ENCODE measurements around the gene NRXN3.

DNA sequence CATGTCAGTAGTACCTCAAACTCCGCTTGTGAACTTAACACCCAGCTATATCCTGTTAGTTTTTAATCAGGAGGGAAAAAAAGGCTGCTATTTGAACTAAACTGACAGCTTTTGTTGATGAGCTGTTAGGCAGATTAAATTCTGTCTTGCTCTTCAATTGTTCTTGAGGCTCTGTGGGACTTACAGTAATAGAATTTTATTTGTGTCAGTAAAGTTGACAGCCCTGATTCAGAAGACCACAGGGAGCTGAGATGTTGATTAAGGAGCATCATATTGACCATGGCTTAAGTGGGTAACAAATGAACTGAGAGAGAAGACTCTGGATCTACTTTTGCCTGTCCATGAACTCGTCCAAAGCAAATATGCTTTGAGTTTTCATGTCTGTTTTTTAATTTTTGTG is 1418.2 kb downstream of the NRXN3 start:
- TF ChIP-seq, protein P1, sequence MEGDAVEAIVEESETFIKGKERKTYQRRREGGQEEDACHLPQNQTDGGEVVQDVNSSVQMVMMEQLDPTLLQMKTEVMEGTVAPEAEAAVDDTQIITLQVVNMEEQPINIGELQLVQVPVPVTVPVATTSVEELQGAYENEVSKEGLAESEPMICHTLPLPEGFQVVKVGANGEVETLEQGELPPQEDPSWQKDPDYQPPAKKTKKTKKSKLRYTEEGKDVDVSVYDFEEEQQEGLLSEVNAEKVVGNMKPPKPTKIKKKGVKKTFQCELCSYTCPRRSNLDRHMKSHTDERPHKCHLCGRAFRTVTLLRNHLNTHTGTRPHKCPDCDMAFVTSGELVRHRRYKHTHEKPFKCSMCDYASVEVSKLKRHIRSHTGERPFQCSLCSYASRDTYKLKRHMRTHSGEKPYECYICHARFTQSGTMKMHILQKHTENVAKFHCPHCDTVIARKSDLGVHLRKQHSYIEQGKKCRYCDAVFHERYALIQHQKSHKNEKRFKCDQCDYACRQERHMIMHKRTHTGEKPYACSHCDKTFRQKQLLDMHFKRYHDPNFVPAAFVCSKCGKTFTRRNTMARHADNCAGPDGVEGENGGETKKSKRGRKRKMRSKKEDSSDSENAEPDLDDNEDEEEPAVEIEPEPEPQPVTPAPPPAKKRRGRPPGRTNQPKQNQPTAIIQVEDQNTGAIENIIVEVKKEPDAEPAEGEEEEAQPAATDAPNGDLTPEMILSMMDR (IDR thresholded peaks at IDR 0.05), result no peak
- TF ChIP-seq POLR2A (IDR thresholded peaks at IDR 0.05) (no peak), POLR2AphosphoS5 (IDR thresholded peaks at IDR 0.05) (no peak), EP300 (IDR thresholded peaks at IDR 0.05; ENCODE audit: low read depth) (no peak)
